Activated CD8-positive, alpha-beta memory T cell treated with anti-CD3 and anti-CD28 coated beads, Interleukin-2, amount 50 U/mL, for 24 hours (primary cell): ENCODE data around the gene SH3RF3.

Experiments
- DNase-seq: peaks from one replicate; pipeline ENCODE4 v3.0.0-alpha.2; 2020; ENCODE audit errors: extremely low read depth

Gene SH3RF3

GRCh38 chr2:109304731-109305470 lies 175.9 kb downstream of the SH3RF3 start:
- DNase-seq, result no peak

GRCh38 chr2:109305490-109306167 lies 176.6 kb downstream of the SH3RF3 start:
- no peak for DNase-seq

DNA sequence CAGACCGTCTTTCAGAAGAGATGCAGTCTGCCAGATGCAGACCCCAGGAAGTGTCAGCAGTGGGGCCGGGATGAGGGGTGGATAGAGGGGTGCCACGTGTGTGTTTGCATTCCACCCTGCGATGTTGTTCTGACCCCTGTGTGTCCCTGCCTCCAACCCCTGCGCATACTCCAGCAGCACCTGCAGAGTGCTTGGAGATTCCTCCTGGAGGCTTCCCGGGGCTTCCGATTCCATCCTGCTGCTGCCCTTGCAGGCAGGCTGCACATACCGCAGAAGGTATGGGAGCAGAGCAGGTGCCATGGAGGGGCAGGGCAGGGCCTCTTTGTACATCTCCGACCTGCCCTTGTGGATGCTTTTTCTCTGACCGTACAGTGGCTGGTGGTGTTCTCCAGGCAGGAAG lies 177.2 kb downstream of the SH3RF3 start:
- DNase-seq, result no peak

GRCh38 chr2:109311771-109312170 lies 182.8 kb downstream of the SH3RF3 start:
- DNase-seq, result no peak

DNA sequence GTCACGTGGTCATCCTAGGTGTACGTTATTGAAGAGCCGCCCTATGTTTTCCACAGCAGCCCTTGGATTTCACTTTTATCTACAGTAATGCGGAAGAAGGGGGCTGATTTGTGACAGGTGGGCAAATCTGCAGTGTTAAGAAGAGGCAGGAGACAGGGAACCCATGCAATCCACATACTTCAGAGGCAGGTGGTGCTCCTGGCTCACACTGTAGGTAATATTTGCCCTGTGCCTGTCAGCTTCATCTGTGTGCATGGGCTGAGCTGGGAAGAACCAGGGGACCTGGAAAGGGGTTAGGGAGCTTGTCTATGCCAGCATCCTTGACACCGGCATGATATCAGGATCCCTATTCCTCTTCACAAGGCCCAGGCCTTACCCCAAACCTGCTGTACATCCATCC lies 183.9 kb downstream of the SH3RF3 start:
- DNase-seq, result no peak

DNA sequence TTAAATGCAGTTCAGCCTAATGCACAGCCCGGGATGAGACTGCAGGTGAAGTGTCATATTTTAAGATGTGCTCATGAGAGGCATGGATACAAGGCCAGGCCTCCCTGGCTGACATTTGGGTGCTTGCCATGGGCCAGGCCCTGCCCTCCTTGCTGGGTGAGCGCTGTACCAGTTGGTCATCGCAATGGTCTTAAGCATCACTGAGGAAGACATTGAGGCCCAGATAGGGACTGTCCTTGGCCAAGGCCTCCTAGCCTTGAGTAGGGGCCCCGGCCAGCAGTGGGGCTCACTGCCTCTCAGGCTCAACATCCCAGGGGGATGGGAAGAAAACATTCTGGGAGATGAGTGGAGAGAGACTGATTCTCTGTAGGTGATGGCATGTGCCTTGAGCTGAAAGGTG lies 184.3 kb downstream of the SH3RF3 start:
- DNase-seq, result no peak

- DNase-seq, result no peak
Observed at GRCh38 chr2:109316091-109316490, 187.1 kb downstream of the SH3RF3 start.

- no peak for DNase-seq
Observed at GRCh38 chr2:109317471-109318095, 188.6 kb downstream of the SH3RF3 start.

DNA sequence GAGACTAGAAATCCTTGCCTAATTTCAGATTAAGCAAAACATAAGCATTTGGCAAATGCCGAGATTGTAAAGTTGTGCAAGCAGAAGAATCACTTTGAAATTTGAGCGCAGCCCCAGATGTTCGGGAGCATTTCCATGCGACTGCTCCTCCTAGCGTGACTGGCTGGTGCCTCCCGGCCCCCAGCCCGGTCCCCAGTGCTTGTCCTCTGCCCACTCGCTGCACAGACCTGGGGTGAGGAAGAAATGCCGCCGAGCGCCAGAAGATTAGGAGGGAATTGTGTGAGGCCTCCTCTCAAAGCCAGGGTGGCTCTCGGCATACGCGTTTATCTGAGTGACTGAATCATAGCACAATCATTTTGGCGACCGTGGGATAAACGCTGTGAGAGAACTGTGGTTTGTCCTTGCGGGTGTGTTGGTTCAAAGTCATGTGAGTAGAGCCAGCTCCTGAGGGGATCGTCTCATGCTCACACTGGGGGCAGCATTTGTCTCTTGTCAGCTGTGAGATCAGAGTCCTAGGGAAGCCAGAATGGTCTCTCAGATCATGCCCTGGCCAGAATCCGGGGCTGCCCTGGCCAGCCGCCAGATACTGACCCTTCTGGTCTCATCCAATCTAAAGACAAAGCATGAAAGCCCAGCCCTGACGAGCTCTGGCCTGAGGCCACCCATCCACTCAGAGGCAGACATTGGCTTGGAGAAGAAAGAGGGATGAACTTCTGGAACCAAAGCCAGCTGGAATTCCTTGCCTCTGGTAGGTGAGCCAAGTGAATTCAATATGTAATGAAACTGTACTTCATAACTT lies 189.3 kb downstream of the SH3RF3 start:
- DNase-seq, result no peak

- DNase-seq, result no peak
Observed at GRCh38 chr2:109318949-109319342, 189.9 kb downstream of the SH3RF3 start.

DNA sequence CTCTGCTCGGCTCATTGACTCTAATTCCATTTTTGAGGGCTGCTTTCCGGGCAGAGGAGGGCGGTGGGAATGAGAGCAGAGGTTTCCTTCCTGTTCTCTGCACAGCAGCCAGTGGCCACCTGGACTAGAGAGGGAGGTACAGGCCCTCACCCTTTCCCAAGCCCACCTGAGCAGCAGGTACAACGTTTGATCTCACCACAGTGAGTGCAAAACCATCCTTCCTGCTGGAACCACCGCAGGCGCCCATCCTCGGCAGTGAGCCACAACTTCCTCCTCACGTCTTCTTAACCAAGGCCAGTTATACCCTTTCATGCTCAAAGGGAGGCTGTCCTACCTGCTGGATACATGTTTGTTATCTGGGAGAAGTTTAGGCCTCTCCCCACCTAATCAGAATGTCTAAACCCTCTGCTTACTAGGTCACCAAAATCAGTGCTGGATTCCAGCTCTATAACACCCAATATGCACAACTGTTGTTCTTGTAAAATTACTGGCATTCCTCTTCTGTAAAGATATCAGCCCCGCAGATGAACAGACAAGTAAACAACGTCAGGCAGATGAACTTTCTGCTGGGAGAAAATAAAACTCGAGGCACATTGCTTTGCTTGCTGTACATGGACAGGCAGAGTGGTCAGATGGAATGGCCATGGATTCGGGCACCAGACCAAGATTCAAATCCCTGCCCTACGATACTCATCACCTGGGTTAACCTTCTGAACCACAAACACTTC lies 191.4 kb downstream of the SH3RF3 start:
- DNase-seq, result no peak

- DNase-seq, result no peak
Observed at GRCh38 chr2:109321570-109321969, 192.6 kb downstream of the SH3RF3 start.

DNA sequence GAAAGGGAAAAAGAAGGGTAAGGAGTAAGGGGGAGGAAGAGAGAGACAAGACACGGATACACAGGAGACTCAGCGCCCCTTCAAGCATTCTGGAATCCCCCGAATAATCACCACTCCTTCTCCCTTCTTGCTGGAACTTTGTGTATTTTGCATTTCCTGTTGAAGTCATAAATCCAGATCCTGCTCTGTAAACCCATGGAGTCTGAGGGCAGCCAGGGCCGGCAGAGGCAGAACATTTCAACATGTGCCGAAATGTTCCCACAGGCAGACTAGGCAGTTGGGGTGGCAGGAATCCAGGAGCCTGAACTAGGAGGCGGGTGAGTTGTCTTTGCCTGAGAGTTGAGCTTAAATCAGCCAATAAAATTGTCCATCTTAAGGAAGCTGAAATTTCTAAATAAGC lies 193.1 kb downstream of the SH3RF3 start:
- no peak for DNase-seq

DNA sequence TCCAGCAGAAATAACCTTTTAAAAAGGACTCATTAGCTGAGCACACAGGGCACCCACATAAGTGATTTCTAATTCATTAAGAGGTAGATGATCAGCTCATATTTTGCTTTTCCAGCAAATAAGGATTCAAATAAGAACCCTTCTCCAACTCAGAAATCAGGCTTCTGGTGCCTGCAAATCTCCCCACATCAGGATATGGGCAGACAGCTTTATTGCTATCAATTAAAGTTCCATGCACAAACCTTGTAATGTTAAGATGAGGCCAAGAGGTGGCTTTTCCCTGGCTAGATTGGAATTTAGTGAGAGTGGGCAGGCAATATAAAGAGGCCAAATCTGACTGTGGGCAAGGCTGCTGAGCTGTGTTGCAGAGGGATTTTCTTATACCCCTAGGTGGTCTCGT lies 193.6 kb downstream of the SH3RF3 start:
- DNase-seq, result no peak

DNA sequence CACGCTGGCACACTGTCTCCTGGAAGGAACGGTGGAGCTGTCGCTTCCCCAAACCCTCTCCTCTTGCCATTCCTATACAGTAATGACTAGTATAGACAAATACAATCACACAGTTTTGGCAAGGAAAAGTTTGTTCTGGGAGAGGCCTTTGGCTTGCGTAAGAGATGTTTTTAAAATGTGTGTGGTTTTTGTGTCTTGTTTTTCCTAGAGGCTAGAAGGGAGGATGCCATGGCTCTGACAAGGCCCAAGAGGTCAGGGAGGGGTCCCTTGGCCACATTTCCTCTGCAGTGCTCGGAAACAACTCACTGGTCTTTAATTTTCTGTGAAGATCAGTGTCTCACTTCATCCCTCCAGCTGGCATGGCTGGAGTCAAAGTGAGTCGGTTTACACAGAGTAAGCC lies 195.9 kb downstream of the SH3RF3 start:
- no peak for DNase-seq

- no peak for DNase-seq
Observed at GRCh38 chr2:109325570-109325969, 196.6 kb downstream of the SH3RF3 start.

DNA sequence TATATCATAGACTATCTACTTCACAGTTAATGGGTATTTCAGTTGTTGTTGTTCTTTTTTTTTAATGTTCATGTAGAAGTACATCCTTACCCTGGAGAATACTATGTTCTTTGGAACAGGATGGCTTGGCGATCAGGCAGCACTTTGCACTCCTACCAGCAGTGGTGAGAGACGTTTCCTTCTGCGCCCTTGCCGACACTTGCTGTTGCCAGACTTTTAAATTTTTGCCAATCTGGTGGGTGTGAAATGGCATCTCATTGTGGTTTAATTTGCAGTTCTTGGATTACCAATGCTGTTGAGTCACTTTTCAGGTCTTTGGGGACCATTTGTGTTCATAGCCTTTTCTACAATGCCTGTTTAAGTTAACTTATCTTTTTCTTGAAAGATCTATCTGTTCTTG lies 197.3 kb downstream of the SH3RF3 start:
- no peak for DNase-seq

DNA sequence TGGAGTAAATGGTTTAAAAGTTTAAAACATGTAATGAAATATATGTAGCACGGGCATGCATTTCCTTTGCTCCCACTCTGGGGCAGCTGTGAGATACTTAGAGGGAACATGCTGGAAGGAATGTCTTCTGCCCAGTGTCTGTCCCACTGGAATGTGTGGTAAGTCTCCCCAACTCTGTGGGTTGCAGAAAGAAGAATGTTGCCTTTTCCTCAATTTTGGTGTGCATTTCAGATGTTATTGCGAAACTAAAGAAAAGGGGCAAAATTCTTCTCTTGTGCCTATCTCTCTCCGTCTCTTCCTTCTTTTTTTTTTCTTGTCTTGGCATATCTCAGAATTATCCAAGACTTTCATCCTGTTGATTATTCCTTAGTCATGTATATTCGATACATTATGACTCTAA lies 201.1 kb downstream of the SH3RF3 start:
- no peak for DNase-seq

GRCh38 chr2:109331081-109331480 lies 202.1 kb downstream of the SH3RF3 start:
- no peak for DNase-seq

GRCh38 chr2:109331896-109332848 lies 203.2 kb downstream of the SH3RF3 start:
- DNase-seq, result no peak
